Measurements from ENCODE around the gene NFATC3. TPM values are rescaled to one million over a fixed set of nuclear protein-coding genes. Genes with fewer than 3 reads are reported as not detected.

NFATC3 gene
- total and polyA plus RNA-seq, 2 of the 8 experiments (the other 6 are each of a cell fraction or from before 2014, with no cell fraction given) = 17.6 to 34.5 TPM

- H3K23me2 ChIP-seq (ENCODE audit: low read depth, low read length) = peaks cover 10% of the 10 kb centered on the region
- no peak overlapping the region for H3K14ac ChIP-seq (ENCODE audit: insufficient read length)
- no peak overlapping the region for H2BK20ac ChIP-seq (ENCODE audit: low read length)
- 0 out of 2 replicates have a peak overlapping the region, but pooled peaks have one; percentile 1 for H2AK5ac ChIP-seq (ENCODE audit: low read depth, low read length)
- peaks cover 4% of the 10 kb centered on the region; the same call in 1 of the 2 replicates for H3K79me1 ChIP-seq (ENCODE audit: low read depth, low read length)
- H2BK120ac ChIP-seq (replicated peaks; ENCODE audit: low read depth, low read length) = no peak overlapping the region
- no peak overlapping the region for H3K23ac ChIP-seq (ENCODE audit: insufficient read length)
- peaks cover 0 to 21% of the 10 kb centered on the region in 2 experiments; a peak in 2 of 4 replicates for H3K79me2 ChIP-seq (ENCODE audit: control insufficient read depth in 1 of 2, insufficient read depth in 2 of 2, low read length in 2 of 2)
- H3K27ac ChIP-seq (ENCODE audit: low read depth, low read length) = no peak overlapping the region
- no peak overlapping the region for H3K9ac ChIP-seq (replicated peaks in 1 of 4; ENCODE audit: extremely low read depth in 1 of 4, low read depth in 3 of 4, low read length in 3 of 4)
- H3K9me3 ChIP-seq (ENCODE audit: insufficient read depth in 2 of 2, low read depth in 1 of 2, low read length in 1 of 2) = no peaks in the 10 kb centered on the region
- H3K4me2 ChIP-seq (ENCODE audit: insufficient read depth in 1 of 2, low read depth in 2 of 2, low read length in 2 of 2) = no peak overlapping the region; a peak in 1 of 4 replicates
- H3K36me3 ChIP-seq (ENCODE audit: control insufficient read depth in 2 of 4, insufficient read depth in 4 of 4, low read length in 3 of 4) = peaks cover 4 to 11% (median 6%) of the 10 kb centered on the region in 4 experiments; a peak in 5 of 8 replicates
- WGBS, 2 experiments (ENCODE audit: extremely low coverage in 1 of 2, insufficient coverage in 1 of 2, insufficient read length in 1 of 2, insufficient replicate concordance in 2 of 2, low coverage in 1 of 2, low lambda C conversion rate in 2 of 2, missing lambda C conversion rate in 1 of 2) = 94% methylated on average over 2 of the region's 2 CpGs; no CpG with 5 or more reads in 1 of the 2 experiments
- no peaks in the 10 kb centered on the region for H3K27me3 ChIP-seq (replicated peaks in 1 of 4; ENCODE audit: control insufficient read depth in 3 of 4, extremely low read depth in 1 of 4, insufficient read depth in 3 of 4, low read length in 3 of 4)
- no peak overlapping the region for H3K18ac ChIP-seq (ENCODE audit: extremely low read depth, low read length)
- ChIA-PET CTCF (ENCODE audit: partially characterized antibody) (interaction anchor here (0.6 to 4.1 kb wide), 12 partner anchors 9 to 229 kb away, joined by 3 to 32 read pairs (median 4); no protein-coding TSS in a partner anchor), POLR2A (ENCODE audit: partially characterized antibody) (interaction anchor here (0.9 to 3.6 kb wide), 5 partner anchors 8 to 154 kb away, joined by 3 to 61 read pairs (median 19); partner anchors contain the start of genes DDX28, DUS2 and ESRP2)
- no peak overlapping the region for H2AFZ ChIP-seq (ENCODE audit: low read length)
- H3K4ac ChIP-seq (replicated peaks; ENCODE audit: insufficient read length, low read depth, low read length) = no peak overlapping the region
- no peak overlapping the region for H2BK5ac ChIP-seq (ENCODE audit: low read depth, low read length)
- DNase-seq (ENCODE audit: low read depth in 1 of 2, low spot score in 2 of 2) (peak in 1 of 2 experiments; percentile 37), FAIRE-seq (no peak)
- no peak overlapping the region for H3K56ac ChIP-seq (replicated peaks; ENCODE audit: insufficient read length, low read depth, low read length)
- H4K5ac ChIP-seq (ENCODE audit: insufficient read length, low read depth, low read length) = no peak overlapping the region
- H4K8ac ChIP-seq (ENCODE audit: extremely low read depth, insufficient read depth, low read length) = no peak overlapping the region
- H3K4me1 ChIP-seq (replicated peaks in 1 of 4; ENCODE audit: control insufficient read depth in 3 of 4, insufficient read depth in 4 of 4, low read length in 3 of 4) = peaks cover 0 to 11% (median 6%) of the 10 kb centered on the region in 4 experiments; a peak in 6 of 7 replicates
- H2BK12ac ChIP-seq (ENCODE audit: low read depth, low read length) = no peak overlapping the region
- H2BK15ac ChIP-seq (ENCODE audit: low read length) = no peak overlapping the region
- H3K4me3 ChIP-seq (ENCODE audit: extremely low read depth in 1 of 4, insufficient read depth in 2 of 4, low read depth in 3 of 4, low read length in 4 of 4) = no peak overlapping the region
- no peak overlapping the region for H4K91ac ChIP-seq (replicated peaks; ENCODE audit: insufficient read length, low read length)
- peaks cover under 1 to 3% of the 10 kb centered on the region in 2 experiments for H4K20me1 ChIP-seq (replicated peaks in 1 of 2; ENCODE audit: control insufficient read depth in 1 of 2, insufficient read depth in 2 of 2, low read length in 2 of 2)
- TF ChIP-seq JUND (IDR thresholded peaks at IDR 0.05; ENCODE audit: low read length) (no peak), TBP (IDR thresholded peaks at IDR 0.05; ENCODE audit: low read depth, low read length) (no peak), SP2 (IDR thresholded peaks at IDR 0.05; ENCODE audit: low read length) (no peak), ASH2L (IDR thresholded peaks at IDR 0.05; ENCODE audit: low read length) (no peak), PHF8 (conservative IDR thresholded peaks at IDR 0.05; ENCODE audit: low read depth, low read length) (no peak), ATF2 (IDR thresholded peaks at IDR 0.05; ENCODE audit: low read length) (no peak), SIX5 (IDR thresholded peaks at IDR 0.05; ENCODE audit: low read depth, low read length) (no peak), ATF3 (IDR thresholded peaks at IDR 0.05; ENCODE audit: insufficient read depth, low read depth, low read length) (no peak), CHD2 (IDR thresholded peaks at IDR 0.05; ENCODE audit: low read length) (no peak), RAD21 (IDR thresholded peaks at IDR 0.05 in 1 of 2, conservative IDR thresholded peaks at IDR 0.05 in 1 of 2; ENCODE audit: low read depth in 2 of 2, low read length in 2 of 2) (no peak)
Measured at GRCh38 chr16:68082629-68083238, 2.4 kb upstream of the NFATC3 start.

Measured in H1 (cell line).